Measurements from ENCODE around the gene RNPEP.

RNPEP gene

GRCh38 chr1:202010180-202011015 is 27.9 kb downstream of the RNPEP start, which contains the start of gene ELF3:
Gene ELF3 (plus strand): TSS chr1:202010587. CDS start chr1:202011137, 550 bp downstream.
- Mint-ChIP-seq H3K4me3 (no peak within 1 kb of the TSS), H3K27me3 (no peaks in the 10 kb centered on the region), H3K27ac (no peak within 1 kb of the TSS), H3K36me3 (peaks cover 5 to 20% of the 10 kb centered on the region in 2 donors), H3K9me3 (no peaks in the 10 kb centered on the region), H3K4me1 (peaks cover 5 to 14% of the 10 kb centered on the region in 2 donors)
- ATAC-seq (replicated peaks) (peak; percentile 59 to 84), DNase-seq (peak; percentile 15)

GRCh38 chr1:202011994-202012393 is 29.5 kb downstream of the RNPEP start:
- H3K27ac Mint-ChIP-seq = no peak overlapping the region
- H3K9me3 Mint-ChIP-seq = no peaks in the 10 kb centered on the region
- DNase-seq (no peak), ATAC-seq (replicated peaks) (no peak)
- peaks cover 2 to 13% of the 10 kb centered on the region in 2 donors for H3K36me3 Mint-ChIP-seq
- peaks cover 5 to 14% of the 10 kb centered on the region in 2 donors for H3K4me1 Mint-ChIP-seq
- H3K4me3 Mint-ChIP-seq = no peak overlapping the region
- peaks cover 2 to 9% of the 10 kb centered on the region in 2 donors for H3K27me3 Mint-ChIP-seq

GRCh38 chr1:202012544-202013478 is 30.4 kb downstream of the RNPEP start:
- Mint-ChIP-seq H3K9me3 (no peaks in the 10 kb centered on the region), H3K4me1 (peaks cover 5 to 14% of the 10 kb centered on the region in 2 donors), H3K36me3 (peaks cover 2 to 13% of the 10 kb centered on the region in 2 donors), H3K27ac (no peak overlapping the region), H3K4me3 (no peak overlapping the region), H3K27me3 (peaks cover 5 to 12% of the 10 kb centered on the region in 2 donors)
- DNase-seq (no peak), ATAC-seq (replicated peaks) (no peak)

GRCh38 chr1:202013603-202014002 is 31.2 kb downstream of the RNPEP start:
- ATAC-seq (replicated peaks) (no peak), DNase-seq (no peak)
- H3K4me3 Mint-ChIP-seq = no peak overlapping the region
- H3K27ac Mint-ChIP-seq = no peak overlapping the region
- H3K4me1 Mint-ChIP-seq = peaks cover 5 to 14% of the 10 kb centered on the region in 2 donors
- H3K27me3 Mint-ChIP-seq = peaks cover 11 to 14% of the 10 kb centered on the region in 2 donors
- no peaks in the 10 kb centered on the region for H3K9me3 Mint-ChIP-seq
- peaks cover 0 to 7% of the 10 kb centered on the region in 2 donors for H3K36me3 Mint-ChIP-seq

- DNase-seq (no peak), ATAC-seq (replicated peaks) (no peak)
- H3K27me3 Mint-ChIP-seq = peaks cover 16 to 18% of the 10 kb centered on the region in 2 donors
- peaks cover 0 to 4% of the 10 kb centered on the region in 2 donors for H3K36me3 Mint-ChIP-seq
- no peak overlapping the region for H3K4me3 Mint-ChIP-seq
- no peak overlapping the region for H3K27ac Mint-ChIP-seq
- H3K4me1 Mint-ChIP-seq = peaks cover 5 to 14% of the 10 kb centered on the region in 2 donors
- no peaks in the 10 kb centered on the region for H3K9me3 Mint-ChIP-seq
These were observed 31.6 kb downstream of the RNPEP start for GRCh38 chr1:202014060-202014459.

- H3K27me3 Mint-ChIP-seq = peaks cover 17 to 20% of the 10 kb centered on the region in 2 donors
- H3K27ac Mint-ChIP-seq = no peak overlapping the region
- no peak for ATAC-seq (replicated peaks)
- H3K36me3 Mint-ChIP-seq = peaks cover 0 to 4% of the 10 kb centered on the region in 2 donors
- H3K9me3 Mint-ChIP-seq = no peaks in the 10 kb centered on the region
- no peak for DNase-seq
- H3K4me1 Mint-ChIP-seq = peaks cover 2 to 4% of the 10 kb centered on the region in 2 donors
- H3K4me3 Mint-ChIP-seq = no peak overlapping the region
These were observed 32.6 kb downstream of the RNPEP start for GRCh38 chr1:202014915-202015661.

- Mint-ChIP-seq H3K27me3 (peaks cover 17 to 20% of the 10 kb centered on the region in 2 donors), H3K9me3 (no peaks in the 10 kb centered on the region), H3K36me3 (peaks cover 0 to 4% of the 10 kb centered on the region in 2 donors), H3K27ac (no peak overlapping the region), H3K4me1 (no peaks in the 10 kb centered on the region), H3K4me3 (no peak overlapping the region)
- ATAC-seq (replicated peaks) (no peak), DNase-seq (no peak)
These were observed 33.2 kb downstream of the RNPEP start for GRCh38 chr1:202015662-202015937.

DNA sequence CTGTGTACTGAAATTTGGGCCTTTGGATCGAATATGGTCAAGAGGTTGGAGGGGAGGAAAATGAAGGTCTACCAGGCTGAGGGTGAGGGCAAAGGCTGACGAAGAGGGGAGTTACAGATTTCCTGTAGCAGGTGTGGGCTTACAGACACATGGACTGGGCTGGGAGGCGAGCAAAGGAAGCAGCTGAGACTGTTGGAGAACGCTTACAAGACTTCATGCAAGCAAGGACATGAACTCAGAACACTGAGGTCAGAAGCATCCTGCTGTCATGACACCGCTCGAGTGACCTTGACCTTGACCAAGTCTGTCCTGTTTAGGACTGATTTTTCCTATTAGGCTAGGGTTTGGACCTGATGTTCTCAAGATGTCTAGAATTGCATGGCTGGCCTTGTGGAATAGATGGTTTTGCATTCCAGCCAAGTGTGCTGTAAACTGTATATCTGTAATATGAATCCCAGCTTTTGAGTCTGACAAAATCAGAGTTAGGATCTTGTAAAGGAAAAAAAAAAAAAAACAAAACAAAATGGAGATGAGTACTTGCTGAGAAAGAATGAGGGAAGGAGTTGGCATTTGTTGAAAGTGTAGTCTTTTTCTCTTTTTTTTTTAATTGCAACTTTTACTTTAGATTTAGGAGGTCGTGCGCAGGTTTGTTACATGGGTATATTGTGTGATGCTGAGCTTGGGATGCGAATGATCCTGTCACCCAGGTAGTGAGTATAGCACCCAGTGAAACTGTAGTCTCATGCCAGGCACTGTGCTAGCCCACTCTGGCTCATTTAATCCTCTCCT is 33.8 kb downstream of the RNPEP start:
- H3K36me3 Mint-ChIP-seq = peaks cover 0 to 4% of the 10 kb centered on the region in 2 donors
- ATAC-seq (replicated peaks) = no peak
- no peak for DNase-seq

GRCh38 chr1:202016811-202017748 is 34.6 kb downstream of the RNPEP start:
- peaks cover 24 to 30% of the 10 kb centered on the region in 2 donors for H3K27me3 Mint-ChIP-seq
- no peak overlapping the region for H3K4me3 Mint-ChIP-seq
- H3K4me1 Mint-ChIP-seq = no peaks in the 10 kb centered on the region
- no peak overlapping the region for H3K27ac Mint-ChIP-seq
- peaks cover 0 to 4% of the 10 kb centered on the region in 2 donors for H3K36me3 Mint-ChIP-seq
- no peak for ATAC-seq (replicated peaks)
- no peak for DNase-seq
- no peaks in the 10 kb centered on the region for H3K9me3 Mint-ChIP-seq

More for the DNA sequence above, 33.8 kb downstream of the RNPEP start:
- peaks cover 19 to 22% of the 10 kb centered on the region in 2 donors for H3K27me3 Mint-ChIP-seq
- H3K4me3 Mint-ChIP-seq = no peak overlapping the region
- no peaks in the 10 kb centered on the region for H3K9me3 Mint-ChIP-seq
- no peaks in the 10 kb centered on the region for H3K4me1 Mint-ChIP-seq
- H3K27ac Mint-ChIP-seq = no peak overlapping the region

GRCh38 chr1:202017749-202018467 is 35.5 kb downstream of the RNPEP start:
- Mint-ChIP-seq H3K9me3 (no peaks in the 10 kb centered on the region), H3K4me3 (no peak overlapping the region), H3K4me1 (no peaks in the 10 kb centered on the region), H3K27ac (no peak overlapping the region), H3K27me3 (peaks cover 27 to 39% of the 10 kb centered on the region in 2 donors), H3K36me3 (peaks cover 0 to 4% of the 10 kb centered on the region in 2 donors)
- no peak for DNase-seq
- ATAC-seq (replicated peaks) = no peak

GRCh38 chr1:202018468-202019234 is 36.2 kb downstream of the RNPEP start:
- Mint-ChIP-seq H3K36me3 (peaks cover 0 to 2% of the 10 kb centered on the region in 2 donors), H3K9me3 (no peaks in the 10 kb centered on the region), H3K4me3 (no peak overlapping the region), H3K4me1 (no peaks in the 10 kb centered on the region), H3K27me3 (peaks cover 33 to 45% of the 10 kb centered on the region in 2 donors), H3K27ac (no peak overlapping the region)
- DNase-seq (no peak), ATAC-seq (replicated peaks) (no peak)
